ENCODE measurements around the gene MKX. TPM values are rescaled to one million over a fixed set of nuclear protein-coding genes. Genes with fewer than 3 reads are reported as not detected.

Gene MKX
- total RNA-seq, 1 experiment from 2014 or later: not detected

DNA sequence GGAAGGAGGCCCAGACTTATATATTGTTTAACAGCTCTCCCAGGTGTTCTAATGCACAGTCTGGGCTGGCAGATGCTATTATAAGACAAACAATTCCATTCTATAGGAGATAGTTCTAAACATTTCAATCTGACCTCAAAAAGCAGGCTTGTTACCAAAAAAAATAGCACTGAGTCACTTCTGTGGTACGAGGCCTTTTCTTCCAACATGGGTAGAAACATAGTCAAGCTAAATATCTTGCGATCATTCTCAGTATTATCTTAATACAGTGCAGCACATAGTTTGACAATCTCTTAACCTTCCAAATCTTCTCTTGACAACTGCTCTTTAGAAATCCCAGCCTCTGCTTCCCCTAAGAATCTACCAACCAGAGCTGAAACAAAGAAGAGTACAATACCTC, 46.6 kb upstream of the MKX start:
- in situ Hi-C loops (cut with HindIII; ENCODE audit: low pct_unique_long_range_greater_than_20kb, low sequenced_read_pairs) (no loop called here), intact Hi-C loops (cut with micrococcal nuclease; ENCODE audit: unreplicated experiment) (no loop called here)
- CTCF ChIA-PET: no interaction called here
- H3K4me1 ChIP-seq (ENCODE audit: control insufficient read depth, insufficient read depth, low read length): no peaks in the 10 kb centered on the region
- no peak overlapping the region for H3K27ac ChIP-seq (ENCODE audit: low read length)
- no peak overlapping the region for H3K4me3 ChIP-seq (ENCODE audit: low read depth in 2 of 2, low read length in 2 of 2)
- TF ChIP-seq SIN3A (IDR thresholded peaks at IDR 0.05; ENCODE audit: borderline replicate concordance, insufficient read depth, low read depth, low read length): no peak
- TF ChIP-seq, protein P1, sequence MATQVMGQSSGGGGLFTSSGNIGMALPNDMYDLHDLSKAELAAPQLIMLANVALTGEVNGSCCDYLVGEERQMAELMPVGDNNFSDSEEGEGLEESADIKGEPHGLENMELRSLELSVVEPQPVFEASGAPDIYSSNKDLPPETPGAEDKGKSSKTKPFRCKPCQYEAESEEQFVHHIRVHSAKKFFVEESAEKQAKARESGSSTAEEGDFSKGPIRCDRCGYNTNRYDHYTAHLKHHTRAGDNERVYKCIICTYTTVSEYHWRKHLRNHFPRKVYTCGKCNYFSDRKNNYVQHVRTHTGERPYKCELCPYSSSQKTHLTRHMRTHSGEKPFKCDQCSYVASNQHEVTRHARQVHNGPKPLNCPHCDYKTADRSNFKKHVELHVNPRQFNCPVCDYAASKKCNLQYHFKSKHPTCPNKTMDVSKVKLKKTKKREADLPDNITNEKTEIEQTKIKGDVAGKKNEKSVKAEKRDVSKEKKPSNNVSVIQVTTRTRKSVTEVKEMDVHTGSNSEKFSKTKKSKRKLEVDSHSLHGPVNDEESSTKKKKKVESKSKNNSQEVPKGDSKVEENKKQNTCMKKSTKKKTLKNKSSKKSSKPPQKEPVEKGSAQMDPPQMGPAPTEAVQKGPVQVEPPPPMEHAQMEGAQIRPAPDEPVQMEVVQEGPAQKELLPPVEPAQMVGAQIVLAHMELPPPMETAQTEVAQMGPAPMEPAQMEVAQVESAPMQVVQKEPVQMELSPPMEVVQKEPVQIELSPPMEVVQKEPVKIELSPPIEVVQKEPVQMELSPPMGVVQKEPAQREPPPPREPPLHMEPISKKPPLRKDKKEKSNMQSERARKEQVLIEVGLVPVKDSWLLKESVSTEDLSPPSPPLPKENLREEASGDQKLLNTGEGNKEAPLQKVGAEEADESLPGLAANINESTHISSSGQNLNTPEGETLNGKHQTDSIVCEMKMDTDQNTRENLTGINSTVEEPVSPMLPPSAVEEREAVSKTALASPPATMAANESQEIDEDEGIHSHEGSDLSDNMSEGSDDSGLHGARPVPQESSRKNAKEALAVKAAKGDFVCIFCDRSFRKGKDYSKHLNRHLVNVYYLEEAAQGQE (IDR thresholded peaks at IDR 0.05; ENCODE audit: insufficient read depth in 1 of 2, low read depth in 2 of 2, low read length in 1 of 2): no peak
- TF ChIP-seq, protein P2, sequence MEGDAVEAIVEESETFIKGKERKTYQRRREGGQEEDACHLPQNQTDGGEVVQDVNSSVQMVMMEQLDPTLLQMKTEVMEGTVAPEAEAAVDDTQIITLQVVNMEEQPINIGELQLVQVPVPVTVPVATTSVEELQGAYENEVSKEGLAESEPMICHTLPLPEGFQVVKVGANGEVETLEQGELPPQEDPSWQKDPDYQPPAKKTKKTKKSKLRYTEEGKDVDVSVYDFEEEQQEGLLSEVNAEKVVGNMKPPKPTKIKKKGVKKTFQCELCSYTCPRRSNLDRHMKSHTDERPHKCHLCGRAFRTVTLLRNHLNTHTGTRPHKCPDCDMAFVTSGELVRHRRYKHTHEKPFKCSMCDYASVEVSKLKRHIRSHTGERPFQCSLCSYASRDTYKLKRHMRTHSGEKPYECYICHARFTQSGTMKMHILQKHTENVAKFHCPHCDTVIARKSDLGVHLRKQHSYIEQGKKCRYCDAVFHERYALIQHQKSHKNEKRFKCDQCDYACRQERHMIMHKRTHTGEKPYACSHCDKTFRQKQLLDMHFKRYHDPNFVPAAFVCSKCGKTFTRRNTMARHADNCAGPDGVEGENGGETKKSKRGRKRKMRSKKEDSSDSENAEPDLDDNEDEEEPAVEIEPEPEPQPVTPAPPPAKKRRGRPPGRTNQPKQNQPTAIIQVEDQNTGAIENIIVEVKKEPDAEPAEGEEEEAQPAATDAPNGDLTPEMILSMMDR (IDR thresholded peaks at IDR 0.05): no peak
- TF ChIP-seq TCF7L2 (IDR thresholded peaks at IDR 0.05; ENCODE audit: low read depth, low read length): no peak
- no peak for TF ChIP-seq POLR2AphosphoS5 (IDR thresholded peaks at IDR 0.05; ENCODE audit: low read depth, low read length)
- POLR2A ChIA-PET: no interaction called here
- no peaks in the 10 kb centered on the region for H3K27me3 ChIP-seq (ENCODE audit: control insufficient read depth, insufficient read depth, low read length)
- DNase-seq (ENCODE audit: low read depth, low spot score): no peak
- no peaks in the 10 kb centered on the region for H3K9me3 ChIP-seq (ENCODE audit: control insufficient read depth, insufficient read depth, low read depth, low read length)
- no TSS peak for BruUV-seq (replicated peaks)
- ATAC-seq: no peak
- H3K36me3 ChIP-seq (ENCODE audit: control insufficient read depth, insufficient read depth, low read length): no peaks in the 10 kb centered on the region

DNA sequence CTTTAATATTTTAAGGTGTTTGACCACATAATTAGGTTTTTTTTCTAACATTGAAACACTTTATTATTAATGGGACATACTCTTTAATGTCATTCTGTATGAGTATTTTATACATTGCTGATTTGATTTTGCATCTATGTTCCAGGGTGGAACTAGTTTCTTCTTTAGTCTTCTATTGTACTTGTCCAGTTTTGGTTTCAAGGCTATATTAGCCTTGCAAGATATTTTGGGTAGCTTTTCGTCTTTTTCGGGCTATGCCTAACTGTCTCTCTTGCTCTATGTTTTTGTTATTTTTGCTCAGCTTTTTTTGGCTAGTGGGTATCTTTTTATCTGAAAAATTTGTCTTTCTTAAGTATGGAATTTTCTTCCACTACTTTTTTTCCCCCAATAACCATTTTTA, 38.7 kb upstream of the MKX start:
- CTCF ChIA-PET: no interaction called here
- ATAC-seq: no peak
- H3K4me1 ChIP-seq (ENCODE audit: control insufficient read depth, insufficient read depth, low read length): no peaks in the 10 kb centered on the region
- intact Hi-C loops (cut with micrococcal nuclease; ENCODE audit: unreplicated experiment): no loop called here
- BruUV-seq (replicated peaks): no TSS peak
- POLR2A ChIA-PET: no interaction called here
- no peaks in the 10 kb centered on the region for H3K36me3 ChIP-seq (ENCODE audit: control insufficient read depth, insufficient read depth, low read length)
- DNase-seq (ENCODE audit: low read depth, low spot score): no peak
- no peak overlapping the region for H3K4me3 ChIP-seq (ENCODE audit: low read depth in 2 of 2, low read length in 2 of 2)
- no peaks in the 10 kb centered on the region for H3K27me3 ChIP-seq (ENCODE audit: control insufficient read depth, insufficient read depth, low read length)
- in situ Hi-C loops (cut with HindIII; ENCODE audit: low pct_unique_long_range_greater_than_20kb, low sequenced_read_pairs): no loop called here
- no peaks in the 10 kb centered on the region for H3K9me3 ChIP-seq (ENCODE audit: control insufficient read depth, insufficient read depth, low read depth, low read length)
- no peak for TF ChIP-seq SIN3A (IDR thresholded peaks at IDR 0.05; ENCODE audit: borderline replicate concordance, insufficient read depth, low read depth, low read length)
- no peak for TF ChIP-seq POLR2AphosphoS5 (IDR thresholded peaks at IDR 0.05; ENCODE audit: low read depth, low read length)
- TF ChIP-seq, protein P1 (IDR thresholded peaks at IDR 0.05; ENCODE audit: insufficient read depth in 1 of 2, low read depth in 2 of 2, low read length in 1 of 2): no peak
- TF ChIP-seq TCF7L2 (IDR thresholded peaks at IDR 0.05; ENCODE audit: low read depth, low read length): no peak
- TF ChIP-seq, protein P2 (IDR thresholded peaks at IDR 0.05): no peak
- no peak overlapping the region for H3K27ac ChIP-seq (ENCODE audit: low read length)

Measured in Panc1 (cell line).